Activated CD8-positive, alpha-beta memory T cell treated with anti-CD3 and anti-CD28 coated beads, Interleukin-2, amount 10 ng/mL, durations not matched to agents 7 days and 5 days (primary cell): Measurements from ENCODE around the gene LGI2. TPM values are rescaled to one million over a fixed set of nuclear protein-coding genes. Genes with fewer than 3 reads are reported as not detected.
"Not testable (repeated sequence)": the region's sequence is repeated elsewhere in the genome, so short reads cannot be mapped to it uniquely, and the experiment has no call there.

Experiments used
- ATAC-seq: fragments of 150-1000 bp; cut with Tn5 transposase; one replicate; pipeline ENCODE4 v1.10.0; 2021; ENCODE audit warnings: moderate library complexity
- CTCF ChIA-PET: fragments of 350-600 bp; sonication (Branson Sonifier 250); formaldehyde crosslinking; loops from one replicate; lab custom pipeline; 2021; ENCODE audit warnings: antibody characterized with exemption; lab: Charles Lee
- DNase-seq: peaks from one replicate; pipeline ENCODE4 v3.0.0-alpha.2; 2020
- H3K27ac Mint-ChIP-seq: one replicate; pipeline ENCODE4 v1.8.0; 2021; ENCODE audit warnings: mild to moderate bottlenecking, mixed read lengths
- H3K27me3 Mint-ChIP-seq: one replicate; pipeline ENCODE4 v1.8.0; 2021; ENCODE audit warnings: mixed read lengths
- H3K36me3 Mint-ChIP-seq: one replicate; pipeline ENCODE4 v1.8.0; 2021; ENCODE audit warnings: mild to moderate bottlenecking, mixed read lengths
- H3K4me1 Mint-ChIP-seq: one replicate; pipeline ENCODE4 v1.8.0; 2021; ENCODE audit warnings: mixed read lengths
- H3K4me3 Mint-ChIP-seq: one replicate; pipeline ENCODE4 v1.8.0; 2021; ENCODE audit warnings: mild to moderate bottlenecking, moderate library complexity, mixed read lengths
- H3K9me3 Mint-ChIP-seq: one replicate; pipeline ENCODE4 v1.8.0; 2022; ENCODE audit warnings: low read depth, mixed read lengths
- total RNA-seq, 2 experiments: library from RNA; stranded (reverse); gene quantifications; one replicate each; pipeline ENCODE4 v1.2.3, GENCODE V29; 2021

LGI2 gene
- total RNA-seq, 2 experiments from 2014 or later, result not detected

GRCh38 chr4:25061602-25062001, 30.9 kb upstream of the LGI2 start:
- CTCF ChIA-PET, result no interaction called here
- ATAC-seq (no peak), DNase-seq (no peak)
- H3K27me3 Mint-ChIP-seq, result peaks cover 9% of the 10 kb centered on the region
- H3K27ac Mint-ChIP-seq, result no peak overlapping the region
- no peak overlapping the region for H3K4me3 Mint-ChIP-seq
- H3K36me3 Mint-ChIP-seq, result no peaks in the 10 kb centered on the region
- H3K9me3 Mint-ChIP-seq, result no peaks in the 10 kb centered on the region
- H3K4me1 Mint-ChIP-seq, result no peaks in the 10 kb centered on the region

GRCh38 chr4:25060963-25061340, 30.2 kb upstream of the LGI2 start:
- Mint-ChIP-seq H3K36me3 (no peaks in the 10 kb centered on the region), H3K27me3 (peaks cover 9% of the 10 kb centered on the region), H3K4me1 (no peaks in the 10 kb centered on the region), H3K27ac (no peak overlapping the region), H3K9me3 (no peaks in the 10 kb centered on the region), H3K4me3 (no peak overlapping the region)
- ATAC-seq, result no peak
- CTCF ChIA-PET, result no interaction called here
- DNase-seq, result no peak

- Mint-ChIP-seq H3K36me3 (no peaks in the 10 kb centered on the region), H3K4me1 (no peaks in the 10 kb centered on the region), H3K9me3 (no peaks in the 10 kb centered on the region), H3K4me3 (no peak overlapping the region), H3K27me3 (peaks cover 9% of the 10 kb centered on the region), H3K27ac (no peak overlapping the region)
- no peak for ATAC-seq
- CTCF ChIA-PET, result no interaction called here
- DNase-seq, result no peak
Observed at GRCh38 chr4:25060241-25060962, 29.7 kb upstream of the LGI2 start.

GRCh38 chr4:25059791-25060190, 29.0 kb upstream of the LGI2 start:
- no peak for ATAC-seq
- H3K4me1 Mint-ChIP-seq, result no peaks in the 10 kb centered on the region
- DNase-seq, result no peak
- CTCF ChIA-PET, result no interaction called here
- H3K4me3 Mint-ChIP-seq, result no peak overlapping the region
- no peaks in the 10 kb centered on the region for H3K36me3 Mint-ChIP-seq
- no peaks in the 10 kb centered on the region for H3K9me3 Mint-ChIP-seq
- no peak overlapping the region for H3K27ac Mint-ChIP-seq
- H3K27me3 Mint-ChIP-seq, result peaks cover 9% of the 10 kb centered on the region

- Mint-ChIP-seq H3K36me3 (no peaks in the 10 kb centered on the region), H3K9me3 (no peaks in the 10 kb centered on the region), H3K4me3 (no peak overlapping the region), H3K27me3 (peaks cover 9% of the 10 kb centered on the region), H3K27ac (no peak overlapping the region), H3K4me1 (no peaks in the 10 kb centered on the region)
- DNase-seq (no peak), ATAC-seq (no peak)
- CTCF ChIA-PET, result no interaction called here
Observed at GRCh38 chr4:25058796-25059195, 28.1 kb upstream of the LGI2 start.

- peaks cover 9% of the 10 kb centered on the region for H3K27me3 Mint-ChIP-seq
- DNase-seq (no peak), ATAC-seq (no peak)
- H3K27ac Mint-ChIP-seq, result no peak overlapping the region
- H3K36me3 Mint-ChIP-seq, result no peaks in the 10 kb centered on the region
- H3K9me3 Mint-ChIP-seq, result no peaks in the 10 kb centered on the region
- H3K4me3 Mint-ChIP-seq, result no peak overlapping the region
- CTCF ChIA-PET, result no interaction called here
- H3K4me1 Mint-ChIP-seq, result no peaks in the 10 kb centered on the region
Observed at GRCh38 chr4:25057299-25057698, 26.6 kb upstream of the LGI2 start.

- CTCF ChIA-PET, result not testable (repeated sequence)
Observed at GRCh38 chr4:25052037-25052436, 21.3 kb upstream of the LGI2 start.

GRCh38 chr4:25051534-25051933, 20.8 kb upstream of the LGI2 start:
- CTCF ChIA-PET, result no interaction called here
- Mint-ChIP-seq H3K27ac (no peak overlapping the region), H3K9me3 (no peaks in the 10 kb centered on the region), H3K4me1 (no peaks in the 10 kb centered on the region), H3K36me3 (no peaks in the 10 kb centered on the region), H3K4me3 (no peak overlapping the region), H3K27me3 (peaks cover 8% of the 10 kb centered on the region)
- ATAC-seq (no peak), DNase-seq (no peak)

More at GRCh38 chr4:25052037-25052436, 21.3 kb upstream of the LGI2 start:
- not testable (repeated sequence) for H3K27me3 Mint-ChIP-seq, H3K36me3 Mint-ChIP-seq, H3K27ac Mint-ChIP-seq, DNase-seq, H3K9me3 Mint-ChIP-seq, H3K4me3 Mint-ChIP-seq, ATAC-seq, H3K4me1 Mint-ChIP-seq

GRCh38 chr4:25050370-25051078, 19.8 kb upstream of the LGI2 start:
- Mint-ChIP-seq H3K4me3 (no peak overlapping the region), H3K36me3 (no peaks in the 10 kb centered on the region), H3K9me3 (no peaks in the 10 kb centered on the region), H3K4me1 (no peaks in the 10 kb centered on the region), H3K27me3 (peaks cover 8% of the 10 kb centered on the region), H3K27ac (no peak overlapping the region)
- DNase-seq (no peak), ATAC-seq (no peak)
- CTCF ChIA-PET, result no interaction called here

GRCh38 chr4:25043548-25043947, 12.8 kb upstream of the LGI2 start:
- Mint-ChIP-seq H3K9me3 (no peaks in the 10 kb centered on the region), H3K4me3 (no peak overlapping the region), H3K36me3 (no peaks in the 10 kb centered on the region), H3K27ac (no peak overlapping the region), H3K4me1 (no peaks in the 10 kb centered on the region), H3K27me3 (peaks cover 18% of the 10 kb centered on the region)
- DNase-seq (no peak), ATAC-seq (no peak)
- CTCF ChIA-PET, result no interaction called here

GRCh38 chr4:25033526-25033925, 2.8 kb upstream of the LGI2 start:
- Mint-ChIP-seq H3K4me3 (no peak overlapping the region), H3K27me3 (peaks cover 54% of the 10 kb centered on the region), H3K9me3 (no peaks in the 10 kb centered on the region), H3K27ac (no peak overlapping the region), H3K4me1 (no peaks in the 10 kb centered on the region), H3K36me3 (no peaks in the 10 kb centered on the region)
- DNase-seq, result no peak
- ATAC-seq, result no peak
- CTCF ChIA-PET, result no interaction called here

GRCh38 chr4:25032126-25032525, 1.4 kb upstream of the LGI2 start:
- no peaks in the 10 kb centered on the region for H3K4me1 Mint-ChIP-seq
- H3K27me3 Mint-ChIP-seq, result peaks cover 66% of the 10 kb centered on the region
- no peak overlapping the region for H3K27ac Mint-ChIP-seq
- ATAC-seq, result no peak
- CTCF ChIA-PET, result no interaction called here
- H3K4me3 Mint-ChIP-seq, result no peak overlapping the region
- no peak for DNase-seq
- no peaks in the 10 kb centered on the region for H3K9me3 Mint-ChIP-seq
- H3K36me3 Mint-ChIP-seq, result no peaks in the 10 kb centered on the region

- Mint-ChIP-seq H3K4me3 (no peak overlapping the region), H3K36me3 (no peaks in the 10 kb centered on the region), H3K27me3 (peaks cover 70% of the 10 kb centered on the region), H3K27ac (no peak overlapping the region), H3K4me1 (no peaks in the 10 kb centered on the region), H3K9me3 (no peaks in the 10 kb centered on the region)
- CTCF ChIA-PET, result no interaction called here
- DNase-seq (no peak), ATAC-seq (no peak)
Observed at GRCh38 chr4:25031077-25031621, 403 bp upstream of the LGI2 start.
